Neuronal stem cell (in vitro differentiated cells): ENCODE measurements around the gene AIG1. TPM values are rescaled to one million over a fixed set of nuclear protein-coding genes. Genes with fewer than 3 reads are reported as not detected.

ENCODE experiments used
- DNase-seq: peaks from one replicate; pipeline ENCODE4 v3.0.0-alpha.2; 2013; ENCODE audit warnings: low spot score
- H2AFZ ChIP-seq: one replicate; pipeline ENCODE4 v1.6.1; 2013; ENCODE audit warnings: mild to moderate bottlenecking, low read length, inconsistent platforms
- H2AK5ac ChIP-seq: 2 replicates; pipeline ENCODE4 v1.6.1; 2013; ENCODE audit warnings: low read depth, mild to moderate bottlenecking, inconsistent platforms, low read length, moderate library complexity, mixed read lengths
- H2BK120ac ChIP-seq: 2 replicates; pipeline ENCODE4 v1.6.1; 2013; ENCODE audit warnings: low read depth, mild to moderate bottlenecking, inconsistent platforms, low read length, moderate library complexity, mixed read lengths
- H2BK12ac ChIP-seq: one replicate; pipeline ENCODE4 v1.6.1; 2013; ENCODE audit warnings: low read length, inconsistent platforms
- H2BK15ac ChIP-seq: 2 replicates; pipeline ENCODE4 v1.6.1; 2013; ENCODE audit warnings: mild to moderate bottlenecking, low read length, inconsistent platforms, mixed read lengths
- H2BK5ac ChIP-seq: one replicate; pipeline ENCODE4 v1.6.1; 2013; ENCODE audit warnings: inconsistent platforms, mild to moderate bottlenecking, low read length, moderate library complexity
- H3K14ac ChIP-seq: one replicate; pipeline ENCODE4 v1.6.1; 2013; ENCODE audit warnings: low read length, inconsistent platforms
- H3K18ac ChIP-seq: 2 replicates; pipeline ENCODE4 v1.6.1; 2013; ENCODE audit warnings: low read length, inconsistent platforms
- H3K23ac ChIP-seq: 2 replicates; pipeline ENCODE4 v1.6.1; 2013; ENCODE audit warnings: low read depth, mild to moderate bottlenecking, mixed read lengths, low read length, inconsistent platforms; ENCODE audit not compliant: poor library complexity
- H3K27ac ChIP-seq: replicated peaks from 3 replicates; pipeline ENCODE4 v1.5.1; 2013; ENCODE audit warnings: low read length, inconsistent platforms
- H3K27me3 ChIP-seq, 3 experiments: 2 replicates each; pipeline ENCODE4 v1.6.1; 2013; ENCODE audit warnings: low read length in 3 of 3, mild to moderate bottlenecking in 2 of 3, inconsistent platforms in 1 of 3, low read depth in 1 of 3, mixed read lengths in 1 of 3, moderate library complexity in 1 of 3; ENCODE audit not compliant: control insufficient read depth in 3 of 3, insufficient read depth in 3 of 3
- H3K36me3 ChIP-seq, 2 donors: replicated peaks in 1 of 2; 2 replicates each; pipeline ENCODE4 v1.6.1; 2013; ENCODE audit warnings: low read length in 2 of 2; ENCODE audit not compliant: control insufficient read depth in 2 of 2, insufficient read depth in 2 of 2
- H3K4ac ChIP-seq: 2 replicates; pipeline ENCODE4 v1.6.1; 2013; ENCODE audit warnings: inconsistent platforms, mild to moderate bottlenecking, low read length, moderate library complexity
- H3K4me1 ChIP-seq, 2 donors: 1 replicate in 1 of 2; 2 replicates in 1 of 2; pipeline ENCODE4 v1.6.1; 2013; ENCODE audit warnings: low read length in 2 of 2, low read depth in 1 of 2; ENCODE audit not compliant: control insufficient read depth in 2 of 2, insufficient read depth in 1 of 2
- H3K4me2 ChIP-seq: one replicate; pipeline ENCODE4 v1.6.1; 2013; ENCODE audit warnings: mild to moderate bottlenecking, low read length, inconsistent platforms; ENCODE audit not compliant: insufficient read depth, poor library complexity, severe bottlenecking
- H3K4me3 ChIP-seq, 2 donors: 2 replicates each; pipeline ENCODE4 v1.5.1; 2013; ENCODE audit warnings: low read length in 2 of 2, mild to moderate bottlenecking in 2 of 2, inconsistent platforms in 1 of 2, moderate library complexity in 1 of 2
- H3K79me1 ChIP-seq: one replicate; pipeline ENCODE4 v1.6.1; 2013; ENCODE audit warnings: low read depth, mild to moderate bottlenecking, inconsistent platforms, low read length, moderate library complexity
- H3K9ac ChIP-seq: one replicate; pipeline ENCODE4 v1.6.1; 2013; ENCODE audit warnings: mild to moderate bottlenecking, low read depth, low read length, inconsistent platforms; ENCODE audit not compliant: poor library complexity
- H3K9me3 ChIP-seq, 2 donors: replicated peaks in 1 of 2; 2 replicates each; pipeline versions ENCODE3 to v1.6.1; 2013; ENCODE audit warnings: low read length in 2 of 2, mild to moderate bottlenecking in 2 of 2, inconsistent platforms in 1 of 2, low read depth in 1 of 2, mixed read lengths in 1 of 2, moderate library complexity in 1 of 2; ENCODE audit not compliant: control insufficient read depth in 2 of 2, insufficient read depth in 1 of 2
- H4K8ac ChIP-seq: one replicate; pipeline ENCODE4 v1.6.1; 2013; ENCODE audit warnings: low read depth, mild to moderate bottlenecking, inconsistent platforms, low read length, moderate library complexity
- H4K91ac ChIP-seq: one replicate; pipeline ENCODE4 v1.6.1; 2013; ENCODE audit warnings: low read length, low read depth, mild to moderate bottlenecking, inconsistent platforms; ENCODE audit not compliant: poor library complexity
- WGBS, 2 donors: extraction: QIAGEN DNeasy Blood & Tissue Kit; methylation state at CpG; one replicate each; pipeline ENCODE4 v1.1.7; 2013; ENCODE audit warnings: missing lambda C conversion rate in 2 of 2, mixed read lengths in 1 of 2; ENCODE audit not compliant: insufficient read length in 2 of 2, insufficient replicate concordance in 1 of 2; ENCODE audit errors: extremely low coverage in 2 of 2; 5-methylcytosine and 5-hydroxymethylcytosine counted together
- polyA plus RNA-seq, 2 experiments: library from polyadenylated mRNA; stranded (reverse); fragments of 200-250 nt; gene quantifications; one replicate each; pipeline ENCODE4 v1.2.3, GENCODE V29; 2013

AIG1 gene
- 36.8 TPM for polyA plus RNA-seq (2013, experiment 1 of 2)
- 35.3 TPM for polyA plus RNA-seq (2013, experiment 2 of 2)

GRCh38 chr6:143060806-143061596 lies at the start of gene AIG1:
AIG1 (plus strand) TSS chr6:143060889; CDS start chr6:143060926, 37 bp downstream.
- peak within 1 kb of the TSS; percentile 94 for H3K9ac ChIP-seq
- peak within 1 kb of the TSS; percentile 7 for H4K91ac ChIP-seq
- H3K4me2 ChIP-seq: peak within 1 kb of the TSS; percentile 84
- no CpG with 5 or more reads among the region's 50 CpGs for WGBS, 2 donors
- H2BK120ac ChIP-seq: peak within 1 kb of the TSS; percentile 52
- no peak within 1 kb of the TSS for H3K4ac ChIP-seq
- H3K18ac ChIP-seq: peak within 1 kb of the TSS; percentile 97
- no peak within 1 kb of the TSS for H2BK5ac ChIP-seq
- peak within 1 kb of the TSS; percentile 99 for H2AFZ ChIP-seq
- peak within 1 kb of the TSS; percentile 43 for H3K27ac ChIP-seq
- no peaks in the 10 kb centered on the region for H3K27me3 ChIP-seq
- peak within 1 kb of the TSS; percentile 59 for H4K8ac ChIP-seq
- peak within 1 kb of the TSS; percentile 95 for H3K23ac ChIP-seq
- H3K14ac ChIP-seq: peak within 1 kb of the TSS; percentile 90
- DNase-seq: peak; percentile 64
- peak within 1 kb of the TSS; percentile 93 for H2AK5ac ChIP-seq
- H2BK12ac ChIP-seq: peak within 1 kb of the TSS; percentile 73
- H3K9me3 ChIP-seq: no peaks in the 10 kb centered on the region
- H3K79me1 ChIP-seq: no peaks in the 10 kb centered on the region
- peaks cover 6 to 7% of the 10 kb centered on the region in 2 donors for H3K4me1 ChIP-seq
- H3K36me3 ChIP-seq: peaks cover 0 to 2% of the 10 kb centered on the region in 2 donors
- peak within 1 kb of the TSS; percentile 58 to 90 for H3K4me3 ChIP-seq
- peak within 1 kb of the TSS; percentile 90 for H2BK15ac ChIP-seq

GRCh38 chr6:143014764-143015163 lies 45.9 kb upstream of the AIG1 start:
- H2AK5ac ChIP-seq: no peak overlapping the region
- no peak overlapping the region for H3K9ac ChIP-seq
- H3K4ac ChIP-seq: no peak overlapping the region
- H3K4me1 ChIP-seq: no peaks in the 10 kb centered on the region
- no peak overlapping the region for H3K4me2 ChIP-seq
- H3K27ac ChIP-seq: no peak overlapping the region
- no peak overlapping the region for H3K14ac ChIP-seq
- no peak overlapping the region for H2BK5ac ChIP-seq
- H3K18ac ChIP-seq: no peak overlapping the region
- H3K36me3 ChIP-seq: no peaks in the 10 kb centered on the region
- DNase-seq: no peak
- H3K23ac ChIP-seq: no peak overlapping the region
- H2BK120ac ChIP-seq: no peak overlapping the region
- no peak overlapping the region for H4K91ac ChIP-seq
- no peaks in the 10 kb centered on the region for H3K27me3 ChIP-seq
- H2BK15ac ChIP-seq: no peak overlapping the region
- no CpG with 5 or more reads among the region's 2 CpGs for WGBS, 2 donors
- H3K79me1 ChIP-seq: no peaks in the 10 kb centered on the region
- H3K9me3 ChIP-seq: no peaks in the 10 kb centered on the region
- no peak overlapping the region for H3K4me3 ChIP-seq
- H4K8ac ChIP-seq: no peak overlapping the region
- no peak overlapping the region for H2BK12ac ChIP-seq
- no peak overlapping the region for H2AFZ ChIP-seq

GRCh38 chr6:143015300-143015706 lies 45.4 kb upstream of the AIG1 start:
- H3K27ac ChIP-seq: no peak overlapping the region
- no peak for DNase-seq
- H3K36me3 ChIP-seq: no peaks in the 10 kb centered on the region
- no peak overlapping the region for H4K8ac ChIP-seq
- no peak overlapping the region for H4K91ac ChIP-seq
- no peak overlapping the region for H3K18ac ChIP-seq
- H2BK5ac ChIP-seq: no peak overlapping the region
- no peaks in the 10 kb centered on the region for H3K4me1 ChIP-seq
- no peaks in the 10 kb centered on the region for H3K27me3 ChIP-seq
- no peak overlapping the region for H3K4me3 ChIP-seq
- H3K14ac ChIP-seq: no peak overlapping the region
- H3K4me2 ChIP-seq: no peak overlapping the region
- H2AFZ ChIP-seq: no peak overlapping the region
- H3K9me3 ChIP-seq: no peaks in the 10 kb centered on the region
- H3K9ac ChIP-seq: no peak overlapping the region
- H3K79me1 ChIP-seq: no peaks in the 10 kb centered on the region
- WGBS, 2 donors: no CpG with 5 or more reads among the region's 4 CpGs
- no peak overlapping the region for H2BK15ac ChIP-seq
- no peak overlapping the region for H3K23ac ChIP-seq
- H2BK12ac ChIP-seq: no peak overlapping the region
- H3K4ac ChIP-seq: no peak overlapping the region
- no peak overlapping the region for H2AK5ac ChIP-seq
- no peak overlapping the region for H2BK120ac ChIP-seq

GRCh38 chr6:143018955-143019354 lies 41.7 kb upstream of the AIG1 start:
- no peak overlapping the region for H4K91ac ChIP-seq
- H3K27me3 ChIP-seq: no peaks in the 10 kb centered on the region

More at GRCh38 chr6:143018955-143019354, 41.7 kb upstream of the AIG1 start:
- Histone ChIP-seq H3K14ac (no peak overlapping the region), H3K23ac (no peak overlapping the region), H3K4me2 (no peak overlapping the region), H2AFZ (no peak overlapping the region), H3K36me3 (no peaks in the 10 kb centered on the region), H3K79me1 (no peaks in the 10 kb centered on the region), H3K18ac (no peak overlapping the region), H4K8ac (no peak overlapping the region), H2BK12ac (no peak overlapping the region), H3K4me1 (no peaks in the 10 kb centered on the region), H3K4ac (no peak overlapping the region), H2BK5ac (no peak overlapping the region), H2AK5ac (no peak overlapping the region), H3K27ac (no peak overlapping the region), H2BK15ac (no peak overlapping the region), H3K9ac (no peak overlapping the region), H2BK120ac (no peak overlapping the region), H3K9me3 (no peaks in the 10 kb centered on the region), H3K4me3 (no peak overlapping the region)
- DNase-seq: no peak
- no CpG with 5 or more reads among the region's 5 CpGs for WGBS, 2 donors
